GM18520 (cell line): Measurements from ENCODE around the gene NEAT1.

Experiments used
- ATAC-seq: cut with Tn5 transposase; IDR thresholded peaks from one replicate; pipeline ENCODE4 v1.9.1; 2021; ENCODE audit not compliant: unreplicated experiment

NEAT1 gene

GRCh38 chr11:65433657-65434056 lies 11.1 kb downstream of the NEAT1 start:
- no peak for ATAC-seq

- no peak for ATAC-seq
These were observed 11.6 kb downstream of the NEAT1 start for GRCh38 chr11:65434057-65434666.

GRCh38 chr11:65434667-65435410 lies 12.2 kb downstream of the NEAT1 start:
- ATAC-seq: no peak

- ATAC-seq: no peak
These were observed 12.9 kb downstream of the NEAT1 start for GRCh38 chr11:65435411-65435931.

- no peak for ATAC-seq
These were observed 13.4 kb downstream of the NEAT1 start for GRCh38 chr11:65435981-65436411.

- ATAC-seq: no peak
These were observed 13.9 kb downstream of the NEAT1 start for GRCh38 chr11:65436412-65437032.

GRCh38 chr11:65437436-65438227 lies 15.0 kb downstream of the NEAT1 start:
- no peak for ATAC-seq

- ATAC-seq: no peak
These were observed 15.9 kb downstream of the NEAT1 start for GRCh38 chr11:65438257-65439151.

GRCh38 chr11:65439331-65440181 lies 17.0 kb downstream of the NEAT1 start:
- ATAC-seq: no peak

GRCh38 chr11:65440831-65441499 lies 18.4 kb downstream of the NEAT1 start:
- no peak for ATAC-seq

GRCh38 chr11:65442842-65443331 lies 20.3 kb downstream of the NEAT1 start:
- no peak for ATAC-seq

- ATAC-seq: no peak
These were observed 21.9 kb downstream of the NEAT1 start for GRCh38 chr11:65444314-65445051.

- no peak for ATAC-seq
These were observed 22.6 kb downstream of the NEAT1 start for GRCh38 chr11:65445101-65445603.

GRCh38 chr11:65445604-65446445 lies 23.2 kb downstream of the NEAT1 start:
- ATAC-seq: no peak

GRCh38 chr11:65446446-65447277 lies 24.1 kb downstream of the NEAT1 start:
- ATAC-seq: no peak

- no peak for ATAC-seq
These were observed 25.4 kb downstream of the NEAT1 start for GRCh38 chr11:65448074-65448417.
